HuH-7 (cell line): Measurements from ENCODE around the gene PRKCH.
"Not testable (repeated sequence)": the region's sequence is repeated elsewhere in the genome, so short reads cannot be mapped to it uniquely, and the experiment has no call there.

ENCODE experiments used
- DNase-seq: peaks from one replicate; pipeline ENCODE4 v3.0.0; 2011; ENCODE audit warnings: low spot score

The PRKCH gene

DNA sequence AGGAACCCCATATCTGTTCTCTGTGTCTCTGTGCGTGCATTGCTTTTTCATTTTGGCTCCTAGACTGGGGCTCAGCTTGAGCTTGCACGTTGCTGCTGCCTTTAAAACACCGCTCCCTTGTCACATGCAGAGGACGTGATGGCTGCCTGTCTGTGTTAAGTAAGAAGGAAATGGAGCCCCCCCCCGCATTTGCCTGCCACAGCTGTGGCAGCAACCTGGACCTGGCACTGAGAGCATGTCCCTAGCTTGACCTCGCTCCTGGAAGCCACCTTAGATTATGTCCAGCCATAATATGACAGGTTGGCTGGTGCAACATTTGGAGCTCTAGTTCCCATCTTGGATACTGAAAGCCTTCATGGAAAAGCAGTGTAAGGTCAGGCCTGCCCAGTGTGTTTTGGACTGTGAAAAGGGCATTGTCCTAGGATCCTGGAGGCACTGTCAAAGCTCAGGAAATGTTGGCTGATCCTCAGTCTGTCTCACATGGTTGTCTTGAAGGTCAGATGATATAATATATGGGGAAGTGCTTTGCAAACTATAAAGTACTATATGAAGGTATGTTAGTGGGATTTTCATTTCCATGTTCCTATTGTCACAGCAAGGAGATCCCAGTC is 73.8 kb downstream of the PRKCH start:
- no peak for DNase-seq

DNA sequence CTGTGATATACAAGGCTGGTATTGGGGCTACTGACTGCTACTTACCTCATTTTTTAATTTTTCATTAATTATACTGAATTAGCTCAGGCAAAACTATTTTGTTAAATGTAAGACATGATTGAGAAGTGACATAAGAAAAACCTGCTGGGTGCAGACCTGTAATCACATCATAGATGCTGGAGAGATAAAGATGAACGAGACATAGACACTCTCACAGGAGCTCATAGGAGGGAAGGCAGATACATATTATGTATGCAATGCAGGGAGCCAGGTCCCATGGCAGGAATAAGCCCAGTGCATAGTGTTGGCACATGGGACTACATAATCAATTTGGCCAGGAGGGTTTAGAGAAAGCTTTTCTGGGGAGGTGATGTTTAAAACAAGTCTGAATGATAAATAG is 74.9 kb downstream of the PRKCH start:
- DNase-seq, result no peak

DNA sequence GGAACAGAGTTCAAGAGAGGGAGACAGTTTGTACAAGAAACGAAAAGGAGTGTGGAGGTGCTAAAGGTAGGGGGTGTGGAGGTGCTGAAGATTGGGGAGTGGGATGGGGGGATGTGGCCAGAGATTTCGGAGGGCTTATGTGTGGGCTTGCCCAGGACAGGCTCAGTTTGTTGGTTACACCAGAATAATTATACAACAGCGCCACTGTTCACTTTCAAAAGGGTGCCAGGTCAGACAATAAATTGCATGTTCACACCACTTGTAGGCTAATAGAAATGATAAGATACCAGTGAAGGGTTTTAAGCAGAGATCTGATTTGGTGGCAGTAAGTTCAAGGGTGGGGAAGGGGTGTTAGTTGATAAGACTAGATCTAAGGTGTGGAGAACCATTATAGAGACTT is 75.3 kb downstream of the PRKCH start:
- DNase-seq, result no peak

DNA sequence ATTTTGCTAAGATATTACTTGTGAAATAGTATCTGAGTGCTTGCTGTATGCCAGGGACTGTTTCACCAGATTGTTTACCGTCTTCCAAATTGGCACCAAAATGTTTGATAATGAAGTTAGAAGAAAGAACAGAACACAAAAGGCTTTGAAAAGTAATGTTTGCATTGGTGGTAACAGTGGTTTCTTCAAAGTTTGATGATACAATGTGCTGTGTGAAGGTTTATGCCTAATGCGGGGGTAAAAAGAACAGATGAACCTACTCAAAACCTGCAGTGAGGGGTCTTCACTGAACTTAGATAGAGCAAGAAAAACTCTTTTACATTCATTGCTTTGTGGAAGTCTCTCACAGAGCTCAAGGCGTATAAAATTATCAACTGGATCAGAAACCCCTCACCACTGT is 76.2 kb downstream of the PRKCH start:
- DNase-seq, result no peak

DNA sequence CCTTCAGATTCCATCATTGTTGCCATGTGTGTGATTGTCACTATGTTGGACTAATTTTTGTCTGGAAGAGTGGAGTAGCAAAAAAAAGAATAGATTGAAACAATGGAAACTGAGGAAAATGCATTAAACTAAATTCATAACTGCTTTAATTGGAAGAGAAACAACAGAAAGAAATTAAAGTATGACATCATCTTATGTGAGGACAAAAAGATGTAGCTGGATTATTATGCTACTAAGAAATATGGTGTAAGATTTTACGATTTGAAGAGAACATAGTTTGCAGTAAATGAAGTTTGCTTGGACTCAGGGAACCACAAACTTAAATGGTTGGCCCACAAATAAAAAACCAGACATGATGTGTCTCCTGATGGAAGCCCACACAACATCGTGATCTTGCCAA is 76.8 kb downstream of the PRKCH start:
- no peak for DNase-seq

DNA sequence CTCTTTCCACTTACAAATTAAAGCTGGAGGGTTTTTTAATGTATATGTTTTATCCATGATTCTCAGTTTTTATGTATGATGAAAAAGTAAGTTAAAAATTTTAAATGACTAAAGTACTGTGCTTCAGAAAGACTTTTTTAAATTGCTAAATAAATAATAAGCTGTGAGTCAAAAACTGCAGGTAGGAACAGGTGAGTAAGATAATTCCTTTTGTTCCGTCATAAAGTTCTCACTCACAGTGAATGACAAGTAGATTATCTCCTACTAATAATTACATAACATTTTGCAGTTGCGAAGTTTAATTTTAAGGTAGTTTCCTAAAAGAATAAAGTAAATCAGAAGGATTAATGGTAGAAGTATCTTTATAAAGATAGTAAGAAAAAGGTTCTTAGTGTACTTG is 78.0 kb downstream of the PRKCH start:
- DNase-seq, result no peak

DNA sequence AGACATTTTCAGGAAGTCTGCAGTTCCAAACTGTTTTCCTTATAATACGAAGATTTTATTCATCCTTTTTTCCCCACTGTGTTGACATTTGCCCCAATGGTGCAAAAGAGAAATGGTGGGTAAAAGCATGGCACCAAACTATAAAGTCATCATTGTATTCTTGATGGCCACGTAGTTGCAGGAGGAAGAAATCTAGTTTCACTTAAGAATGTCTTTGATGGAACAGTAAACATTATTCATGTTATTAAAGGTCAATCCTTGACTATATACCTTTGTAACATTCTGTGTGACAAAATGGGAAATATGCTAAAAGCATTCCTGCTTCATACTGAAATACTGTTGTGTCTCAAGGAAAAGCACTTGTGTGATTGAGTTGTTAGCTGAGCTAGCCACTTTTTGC is 80.1 kb downstream of the PRKCH start:
- DNase-seq, result no peak

DNA sequence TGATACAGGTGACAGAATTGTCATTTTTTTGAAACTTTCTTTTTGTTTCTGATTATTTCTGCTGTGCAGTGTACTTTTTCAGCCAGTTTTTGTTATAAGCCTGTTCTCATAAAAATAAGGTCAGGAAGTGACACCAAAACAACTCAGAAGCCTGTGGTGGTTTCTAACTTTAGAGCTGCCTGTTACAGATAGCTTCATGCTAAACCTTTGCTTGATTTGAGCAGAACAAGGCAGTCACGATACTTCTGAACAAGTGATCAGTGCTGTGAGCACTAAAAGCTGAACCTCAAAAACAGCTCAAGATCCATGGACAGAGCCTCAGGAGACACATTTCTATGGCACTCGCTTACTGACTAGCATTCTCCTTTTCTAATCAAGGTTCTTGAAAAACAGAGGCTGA is 82.0 kb downstream of the PRKCH start:
- DNase-seq, result no peak

DNA sequence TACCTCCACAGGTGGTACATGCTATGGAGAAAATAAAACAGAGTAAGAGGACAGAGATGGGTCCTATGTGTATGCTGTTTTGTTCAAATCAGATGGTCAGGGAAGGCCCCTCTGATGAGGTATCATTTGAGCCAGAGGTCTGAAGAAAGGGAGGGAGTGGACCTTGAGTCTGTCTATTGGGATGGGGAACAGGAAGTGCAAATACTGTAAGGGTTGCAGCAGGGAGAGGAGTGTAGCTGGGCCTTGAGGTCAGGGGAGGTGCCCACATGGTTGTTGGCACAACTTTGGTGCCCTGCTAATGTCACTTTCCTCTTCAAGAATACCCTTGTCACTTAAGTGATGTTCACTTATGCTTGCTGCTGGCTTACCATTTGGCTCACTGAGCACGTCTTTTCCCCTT is 83.3 kb downstream of the PRKCH start:
- DNase-seq, result no peak

DNA sequence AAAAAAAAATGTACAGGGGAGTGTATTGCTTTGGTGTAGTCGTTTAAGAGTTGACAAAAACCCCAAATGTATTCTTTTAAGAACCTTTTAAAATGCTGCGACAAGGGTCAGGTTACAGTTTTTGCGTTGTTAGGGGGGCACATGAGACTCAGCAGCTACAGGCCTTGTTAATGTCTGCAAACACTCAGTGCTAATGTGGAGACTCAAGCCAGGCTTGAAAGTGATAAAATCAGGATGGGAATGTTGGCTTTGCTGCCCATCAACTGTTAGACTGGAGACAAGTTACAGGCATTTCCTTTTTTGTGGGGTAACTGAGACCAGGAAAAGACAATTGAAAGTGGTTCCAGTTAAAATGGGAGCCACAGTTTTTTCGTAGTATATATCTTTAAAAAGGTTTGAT is 84.8 kb downstream of the PRKCH start:
- no peak for DNase-seq

DNA sequence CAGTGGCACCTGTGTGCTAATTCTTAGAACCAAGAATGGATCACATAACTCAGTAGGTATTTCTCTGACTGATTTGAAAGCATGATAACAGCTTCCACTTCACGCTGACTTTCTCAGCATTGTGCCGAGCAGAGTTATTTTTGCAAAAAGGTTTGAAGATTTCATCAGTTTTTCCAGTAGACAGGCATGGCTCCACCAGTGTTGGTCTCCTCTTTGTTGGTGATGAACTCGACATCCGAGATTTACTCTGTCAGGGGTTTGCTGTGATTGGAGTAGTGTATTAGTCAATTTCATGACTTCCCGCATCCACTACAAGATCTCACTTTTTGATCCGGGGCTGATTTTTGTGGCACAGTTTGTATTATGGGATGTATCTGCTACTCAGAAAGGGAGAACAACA is 85.3 kb downstream of the PRKCH start:
- DNase-seq, result no peak

DNA sequence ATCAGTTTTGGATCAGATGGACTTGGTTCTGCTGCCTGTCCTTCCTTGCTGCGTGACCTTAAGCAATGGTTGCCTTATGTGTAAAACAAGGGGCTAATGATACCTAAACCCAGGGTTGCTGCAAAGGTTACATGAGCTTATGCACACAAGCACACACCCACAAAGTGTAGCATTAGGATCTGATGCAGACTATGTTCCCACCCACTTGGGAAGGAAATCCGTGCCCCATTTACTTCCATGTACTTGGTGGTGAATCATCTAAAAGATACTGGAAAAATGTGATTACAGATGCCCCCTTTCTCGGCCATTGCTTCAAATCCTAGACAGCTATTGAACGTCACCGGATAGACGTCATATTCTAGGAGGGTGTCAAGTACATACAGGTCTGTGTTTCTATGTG is 87.1 kb downstream of the PRKCH start:
- DNase-seq, result no peak

DNA sequence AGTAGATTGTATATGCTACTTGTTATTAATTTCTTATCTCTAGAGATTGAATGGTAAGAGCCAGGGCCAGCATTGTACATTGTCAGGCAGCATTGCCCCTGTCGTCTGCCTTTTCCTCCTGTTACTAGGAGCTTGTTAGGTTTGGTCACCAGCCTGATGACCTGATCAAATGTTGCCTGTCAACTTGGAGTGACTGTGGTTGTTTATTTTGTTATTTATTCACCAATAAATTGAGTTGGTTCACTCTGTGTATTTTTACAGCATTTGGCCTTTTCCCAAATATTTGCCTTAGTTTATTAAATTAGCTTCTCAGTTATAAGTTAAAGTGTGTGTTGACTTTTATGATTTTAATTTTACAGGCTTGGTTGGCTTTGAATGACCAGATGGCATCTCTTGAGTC is 88.4 kb downstream of the PRKCH start:
- DNase-seq, result no peak

DNA sequence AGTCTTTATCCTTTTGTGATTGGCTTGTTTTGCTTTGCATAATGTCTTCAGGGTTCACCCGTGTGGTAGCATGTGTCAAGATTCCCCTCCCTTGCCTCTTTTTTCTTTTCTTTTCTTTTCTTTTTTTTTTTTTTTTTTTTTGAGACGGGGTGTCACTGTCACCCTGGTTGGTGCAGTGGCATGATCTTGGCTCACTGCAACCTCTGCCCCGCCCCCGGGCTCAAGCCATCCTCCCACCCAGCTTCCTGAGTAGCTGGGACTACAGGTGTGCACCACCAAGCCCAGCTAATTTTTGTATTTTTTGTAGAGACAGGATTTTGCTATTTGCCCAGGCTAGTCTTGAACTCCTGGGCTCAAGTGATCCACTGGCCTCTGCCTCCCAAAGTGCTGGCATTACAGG is 94.6 kb downstream of the PRKCH start:
- DNase-seq, result not testable (repeated sequence)

DNA sequence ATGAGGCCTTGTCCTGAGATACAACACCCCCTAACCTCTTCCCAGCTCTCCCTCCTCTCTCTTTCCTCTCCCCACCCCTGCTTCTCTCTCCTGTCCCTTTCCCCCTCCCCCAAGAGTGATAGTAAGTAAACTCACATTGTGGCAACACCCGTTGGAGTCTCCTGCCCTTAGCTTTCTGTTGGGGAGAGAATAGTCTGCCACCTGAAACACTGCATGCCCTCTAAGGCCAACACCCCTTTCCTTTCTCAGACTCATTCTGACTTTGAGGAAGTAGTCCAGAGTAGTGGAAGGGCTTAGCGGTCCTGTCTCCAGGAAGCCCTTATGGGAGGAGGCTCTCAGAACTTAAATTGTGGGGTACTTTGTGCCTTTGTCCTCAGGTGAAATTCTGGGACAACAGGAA is 95.2 kb downstream of the PRKCH start:
- DNase-seq, result no peak

DNA sequence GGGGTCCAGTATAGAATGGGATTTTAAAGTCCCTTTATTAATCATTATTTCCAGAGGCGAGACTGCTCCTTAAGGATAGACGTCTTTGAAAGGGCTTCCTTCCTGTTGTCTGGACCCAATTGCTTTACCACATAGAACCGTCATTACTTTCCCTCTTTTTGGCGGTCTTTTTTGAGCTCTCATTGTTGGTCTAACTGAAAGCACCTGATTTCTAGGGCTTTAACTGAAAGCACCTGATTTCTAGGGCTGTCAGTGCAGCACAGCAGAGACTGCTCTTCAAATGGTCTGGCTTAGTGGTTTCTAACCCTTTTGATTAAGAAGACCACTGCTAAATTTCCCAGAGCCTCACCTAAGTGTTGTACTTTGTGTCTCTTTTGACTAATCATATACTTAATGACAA is 95.8 kb downstream of the PRKCH start:
- no peak for DNase-seq

DNA sequence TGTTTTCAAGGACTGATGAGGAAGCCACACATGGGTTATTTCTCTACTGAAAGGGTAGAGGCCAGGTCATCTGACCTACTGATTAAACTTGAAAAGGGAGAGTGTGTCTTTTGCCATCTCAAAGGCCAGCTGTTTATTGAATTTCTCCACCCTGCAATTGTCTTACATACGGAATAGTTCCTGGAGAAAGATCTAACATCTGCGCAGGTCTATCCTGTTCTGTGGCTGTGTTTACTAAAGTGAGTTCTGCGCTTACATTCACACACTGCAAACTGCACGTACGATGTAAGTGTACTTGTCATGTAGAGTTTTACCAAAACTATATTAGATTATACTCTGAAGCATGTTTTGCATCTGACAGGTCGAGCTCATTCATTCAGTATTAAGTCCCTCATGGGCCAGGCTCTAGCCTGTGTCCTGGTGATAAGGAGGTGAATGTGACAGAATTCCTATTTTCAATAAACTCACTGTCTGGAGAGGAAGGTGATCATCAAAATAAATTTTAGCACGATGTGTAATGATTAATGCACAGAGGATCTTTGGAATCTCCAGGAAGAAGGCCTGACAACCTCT is 96.6 kb downstream of the PRKCH start:
- no peak for DNase-seq

DNA sequence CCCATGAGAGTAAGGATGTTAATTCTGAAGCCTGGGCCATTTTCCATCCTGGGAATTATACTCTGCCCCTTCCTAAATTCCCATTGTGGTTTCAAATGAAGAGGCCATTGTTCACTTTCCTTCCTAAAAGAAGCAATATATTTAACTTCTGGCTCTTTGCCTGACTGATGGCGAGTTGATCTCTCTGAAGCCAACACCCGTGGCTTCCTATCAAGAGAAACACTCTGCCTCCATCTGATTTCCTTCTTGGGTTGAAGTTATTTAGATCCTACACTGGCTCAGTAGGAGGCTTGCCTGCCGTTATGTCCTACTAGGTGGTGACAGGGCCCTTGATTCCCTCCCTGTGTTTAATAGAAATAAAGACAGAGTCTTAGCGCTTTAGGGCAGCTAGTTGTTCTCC is 97.4 kb downstream of the PRKCH start:
- DNase-seq, result no peak

DNA sequence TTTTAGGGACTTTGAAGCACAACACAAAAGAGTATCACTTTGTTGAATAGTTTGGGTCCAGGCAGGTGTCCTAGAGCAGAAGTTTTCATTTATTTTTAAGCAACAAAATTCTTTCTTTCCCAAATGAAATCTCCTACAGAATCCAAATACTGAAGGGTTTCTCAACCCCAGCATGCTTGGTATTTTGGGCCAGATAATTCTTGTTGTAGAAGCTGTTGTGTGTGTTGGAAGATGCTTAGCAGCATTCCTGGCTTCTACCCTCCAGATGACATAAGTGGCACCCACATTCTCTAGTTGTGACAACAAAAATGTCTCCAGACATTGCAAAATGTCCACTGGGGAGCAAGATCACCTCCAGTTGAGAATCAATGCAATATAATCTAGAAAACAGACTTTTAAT is 97.8 kb downstream of the PRKCH start:
- no peak for DNase-seq

DNA sequence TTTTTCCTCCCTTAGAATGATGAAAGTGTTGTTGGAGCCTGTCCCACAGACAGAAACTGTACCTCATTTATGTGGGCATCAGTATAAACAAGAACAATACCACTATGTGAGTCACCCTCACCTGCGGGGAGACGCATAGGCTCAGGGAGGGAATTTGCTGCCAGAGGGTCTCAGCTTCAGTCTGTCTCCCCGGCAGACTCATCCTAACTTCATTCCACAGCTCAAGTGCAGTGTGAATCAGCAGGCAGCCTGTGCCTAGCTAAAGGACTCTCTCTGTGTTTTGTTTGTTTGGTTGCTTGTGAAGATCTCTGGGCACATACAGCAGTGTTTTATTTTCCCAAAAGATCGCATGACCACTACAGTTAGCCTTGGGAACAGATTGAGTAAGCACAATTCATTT is 98.9 kb downstream of the PRKCH start:
- no peak for DNase-seq

DNA sequence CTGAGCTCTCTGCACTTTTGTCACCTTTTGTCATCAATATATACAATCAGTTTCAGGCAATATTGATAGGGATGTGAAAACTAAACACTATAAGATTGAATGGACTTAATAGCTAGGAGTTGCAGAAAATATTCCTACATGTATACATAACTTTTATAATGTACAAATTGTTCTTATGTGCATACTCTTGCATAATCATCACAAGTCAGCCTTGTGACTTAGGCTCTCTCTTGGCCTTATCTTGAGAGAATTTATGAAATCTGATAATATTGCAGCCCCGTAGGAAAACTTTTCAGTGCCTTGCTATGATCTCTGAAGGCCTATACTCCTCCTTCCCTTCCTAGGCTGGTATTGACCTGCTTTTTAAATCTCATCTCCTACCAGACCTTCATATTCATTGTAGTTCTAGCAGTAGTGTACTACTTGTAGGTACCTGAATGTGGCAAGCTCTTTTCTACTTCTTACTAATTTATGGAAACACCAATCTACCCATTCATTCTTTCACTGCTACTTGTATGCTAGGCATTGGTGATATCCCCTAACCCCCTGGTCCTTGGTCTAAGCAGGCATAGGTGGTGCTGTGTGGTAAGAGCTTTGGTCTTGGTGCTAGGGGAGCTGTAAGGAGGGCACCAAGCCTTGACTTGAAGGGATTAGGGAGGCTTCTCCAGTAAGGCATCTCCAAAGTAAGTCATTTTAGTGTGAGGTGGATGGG is 100.0 kb downstream of the PRKCH start:
- no peak for DNase-seq

DNA sequence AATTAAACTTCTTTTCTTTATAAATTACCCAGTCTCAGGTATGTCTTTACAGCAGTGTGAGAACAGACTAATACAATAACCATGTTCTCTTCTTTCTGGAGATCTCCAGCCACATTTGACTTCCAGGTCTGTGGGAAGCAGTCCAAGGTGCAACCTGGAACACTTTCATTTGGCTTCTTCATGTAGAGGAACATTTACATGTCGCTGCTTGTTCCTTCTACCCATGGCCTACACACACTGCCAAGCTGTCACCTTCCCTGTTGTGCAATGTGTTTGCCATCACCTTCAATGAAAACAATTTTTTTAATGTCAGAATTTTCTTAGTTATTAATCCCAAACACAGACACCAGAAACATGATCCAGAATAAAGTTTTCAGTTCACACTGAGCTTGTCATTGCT is 104.7 kb downstream of the PRKCH start:
- no peak for DNase-seq

DNA sequence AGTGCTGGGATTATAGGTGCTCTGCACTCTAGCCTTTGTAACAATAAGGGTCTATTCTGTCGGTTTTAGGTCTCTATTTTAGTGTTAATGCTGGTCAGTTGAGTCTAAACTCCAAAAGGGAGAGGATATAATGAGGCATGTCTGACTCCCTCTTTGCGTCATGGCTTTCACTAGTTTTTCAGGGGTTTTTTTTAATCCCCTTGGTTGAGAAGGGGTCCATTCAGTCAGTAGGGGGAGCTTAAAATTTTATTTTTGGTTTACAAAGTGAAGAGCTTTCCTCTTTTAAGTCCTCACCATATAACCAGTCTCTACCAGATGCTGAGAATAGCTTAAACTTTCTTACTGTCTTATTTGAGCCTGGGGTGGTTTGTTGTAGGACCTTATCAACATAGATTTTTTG is 106.9 kb downstream of the PRKCH start:
- no peak for DNase-seq

DNA sequence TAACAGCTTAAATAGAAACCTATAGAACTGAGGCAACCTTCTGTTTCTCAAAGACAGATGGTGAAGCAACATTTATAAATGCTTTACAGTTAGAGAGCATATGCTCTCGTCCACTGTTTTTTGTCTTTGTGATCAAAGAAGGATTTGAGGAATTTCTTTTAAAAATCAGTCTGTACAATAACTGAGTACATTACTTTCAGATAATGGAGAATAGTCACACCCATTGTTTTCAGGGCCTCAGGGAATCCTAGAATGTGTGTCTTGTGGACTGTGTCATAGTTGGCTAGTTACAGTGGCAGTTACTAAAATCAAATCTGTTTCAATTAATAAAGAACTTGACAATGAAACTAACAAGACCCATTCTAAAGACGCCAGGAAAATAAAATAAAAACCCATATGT is 107.9 kb downstream of the PRKCH start:
- DNase-seq, result no peak
